HepG2 (cell line): ENCODE measurements around the gene PERP. TPM values are rescaled to one million over a fixed set of nuclear protein-coding genes. Genes with fewer than 3 reads are reported as not detected.

Source experiments
- ATAC-seq: fragments of 200-7000 bp; cut with Tn5 transposase; 3 replicates; pipeline ENCODE4 v1.9.1; 2020; ENCODE audit warnings: mild to moderate bottlenecking, moderate library complexity
- BruUV-seq: library from RNA; stranded (reverse); fragments of 400-500 nt; replicated peaks from 2 replicates; lab custom pipeline; 2021; lab: Mats Ljungman, UMichigan
- CTCF ChIA-PET: fragments of 300-600 bp; formaldehyde crosslinking; extraction: SDS; loops from one replicate; lab custom pipeline; 2021; ENCODE audit warnings: low total read pairs, inconsistent platforms, low intra/inter-chr PET ratio; lab: Yijun Ruan, JAX
- POLR2A ChIA-PET: fragments of 350-600 bp; sonication (Branson Sonifier 250); formaldehyde crosslinking; loops from one replicate; lab custom pipeline; 2020; ENCODE audit warnings: antibody characterized with exemption, inconsistent platforms; lab: Yijun Ruan, JAX
- DNase-seq: peaks from one replicate; pipeline ENCODE4 v3.0.0-alpha.2; 2015; ENCODE audit warnings: low spot score
- FAIRE-seq: peaks from 3 replicates; lab custom pipeline; 2011; peaks lifted over from hg19 to GRCh38; lab: Jason Lieb, UNC
- H2AFZ ChIP-seq: one replicate; pipeline ENCODE4 v1.6.1; 2011; ENCODE audit warnings: low read length, inconsistent platforms
- H3K27ac ChIP-seq: fragments of 300-600 bp; 3 replicates; pipeline ENCODE4 v1.8.0; 2011; ENCODE audit warnings: mixed run types, mild to moderate bottlenecking, mixed read lengths, low read length, inconsistent platforms; ENCODE audit not compliant: insufficient read depth; ENCODE audit errors: extremely low read length
- H3K27me3 ChIP-seq, 2 experiments: fragments of 200-600 bp in 1 of 2; 2 replicates in 1 of 2; 3 replicates in 1 of 2; pipeline versions ENCODE4 v1.6.0 to v1.8.0; 2011; ENCODE audit warnings: low read length in 2 of 2, mild to moderate bottlenecking in 2 of 2, moderate library complexity in 2 of 2, inconsistent platforms in 1 of 2; ENCODE audit not compliant: insufficient read depth in 2 of 2, control insufficient read depth in 1 of 2
- H3K36me3 ChIP-seq, 2 experiments: fragments of 200-600 bp in 1 of 2; replicated peaks in 1 of 2; 2 replicates in 1 of 2; 3 replicates in 1 of 2; pipeline versions ENCODE4 v1.5.1 to v1.8.0; 2011; ENCODE audit warnings: low read length in 2 of 2, inconsistent platforms in 1 of 2; ENCODE audit not compliant: insufficient read depth in 2 of 2, control insufficient read depth in 1 of 2
- H3K4me1 ChIP-seq: 2 replicates; pipeline ENCODE4 v1.5.1; 2012; ENCODE audit warnings: low read length, inconsistent platforms; ENCODE audit not compliant: insufficient read depth
- H3K4me2 ChIP-seq: 2 replicates; pipeline ENCODE4 v1.6.0; 2011; ENCODE audit warnings: low read depth, low read length, inconsistent platforms
- H3K4me3 ChIP-seq, 3 experiments: fragments of 200-600 bp in 1 of 3; sonication (generic), shearing (Covaris generic) in 1 of 3; replicated peaks in 1 of 3; 2 replicates each; pipeline ENCODE4 v1.5.1; 2011 to 2016; ENCODE audit warnings: low read length in 3 of 3, inconsistent platforms in 2 of 3, low read depth in 2 of 3, mild to moderate bottlenecking in 2 of 3, control low read depth in 1 of 3, mixed read lengths in 1 of 3; ENCODE audit not compliant: insufficient read depth in 1 of 3
- H3K79me2 ChIP-seq: one replicate; pipeline ENCODE4 v1.6.1; 2011; ENCODE audit warnings: low read length, inconsistent platforms; ENCODE audit not compliant: insufficient read depth
- H3K9ac ChIP-seq: 2 replicates; pipeline ENCODE4 v1.6.0; 2011; ENCODE audit warnings: mild to moderate bottlenecking, low read depth, low read length, inconsistent platforms; ENCODE audit not compliant: insufficient read depth
- H3K9me3 ChIP-seq: 2 replicates; pipeline ENCODE4 v1.5.1; 2012; ENCODE audit warnings: mild to moderate bottlenecking, low read length
- H4K20me1 ChIP-seq: 2 replicates; pipeline ENCODE4 v1.6.0; 2011; ENCODE audit warnings: inconsistent platforms, mild to moderate bottlenecking, low read length, moderate library complexity; ENCODE audit not compliant: insufficient read depth
- ARNT2 ChIP-seq: sonication (generic); formaldehyde crosslinking; IDR thresholded peaks from 2 replicates; pipeline ENCODE4 v1.8.0; 2022; ENCODE audit warnings: mild to moderate bottlenecking, low read depth, missing genetic modification reagents, moderate library complexity
- ASH2L ChIP-seq: fragments of 300-600, 200-600 bp; sonication (generic); IDR thresholded peaks from 2 replicates; pipeline ENCODE4 v1.7.0; 2017; ENCODE audit warnings: low read depth, mild to moderate bottlenecking, moderate library complexity, mixed read lengths, low read length; ENCODE audit not compliant: insufficient read length
- ATF7 ChIP-seq, 2 experiments: fragments of 450-650 bp in 1 of 2; sonication (generic) in 1 of 2; formaldehyde crosslinking in 1 of 2; IDR thresholded peaks; 2 replicates each; pipeline versions ENCODE4 v1.4.0 to v1.6.1; 2016 to 2020; ENCODE audit warnings: antibody characterized with exemption in 1 of 2, mild to moderate bottlenecking in 1 of 2, missing genetic modification reagents in 1 of 2
- ATM ChIP-seq: fragments of 450-650 bp; IDR thresholded peaks from 2 replicates; pipeline ENCODE4 v1.7.1; 2017; ENCODE audit warnings: mild to moderate bottlenecking, borderline replicate concordance
- CHCHD3 ChIP-seq: sonication (generic); formaldehyde crosslinking; IDR thresholded peaks from 2 replicates; pipeline ENCODE4 v1.8.0; 2022; ENCODE audit warnings: mild to moderate bottlenecking, missing genetic modification reagents, moderate library complexity
- CHD4 ChIP-seq: fragments of 200-600 bp; sonication (generic); IDR thresholded peaks from 2 replicates; pipeline ENCODE4 v1.7.0; 2017; ENCODE audit warnings: mild to moderate bottlenecking, low read length, borderline replicate concordance
- EHMT2 ChIP-seq: fragments of 200-600 bp; sonication (generic); IDR thresholded peaks from 2 replicates; pipeline ENCODE4 v1.7.0; 2017; ENCODE audit warnings: antibody characterized with exemption, low read depth, low read length, borderline replicate concordance
- FOXM1 ChIP-seq: sonication (generic); formaldehyde crosslinking; IDR thresholded peaks from 2 replicates; pipeline ENCODE4 v1.5.0; 2020; ENCODE audit warnings: missing genetic modification reagents
- MAFF ChIP-seq: IDR thresholded peaks from 2 replicates; pipeline ENCODE4 v1.6.1; 2011; ENCODE audit warnings: low read depth, low read length, improper control_type of control experiment
- MAFK ChIP-seq, 2 experiments: IDR thresholded peaks in 1 of 2; conservative IDR thresholded peaks in 1 of 2; 2 replicates each; pipeline ENCODE4 v1.6.1; 2011; ENCODE audit warnings: improper control_type of control experiment in 2 of 2, low read length in 2 of 2
- NAIF1 ChIP-seq: sonication (generic); formaldehyde crosslinking; IDR thresholded peaks from 2 replicates; pipeline ENCODE4 v1.5.0; 2020; ENCODE audit warnings: mild to moderate bottlenecking, missing genetic modification reagents, borderline replicate concordance
- RAD51 ChIP-seq: fragments of 450-650 bp; IDR thresholded peaks from 2 replicates; pipeline ENCODE4 v1.6.1; 2016; ENCODE audit warnings: borderline replicate concordance
- TBP ChIP-seq: sonication (generic); formaldehyde crosslinking; IDR thresholded peaks from 2 replicates; pipeline ENCODE4 v1.5.0; 2020; ENCODE audit warnings: missing genetic modification reagents
- TFE3 ChIP-seq: IDR thresholded peaks from 2 replicates; pipeline ENCODE4 v1.6.1; 2016
- U2AF2 ChIP-seq: fragments of 200-400 bp; formaldehyde crosslinking; IDR thresholded peaks from 2 replicates; pipeline ENCODE4 v1.6.1; 2017; ENCODE audit warnings: low read depth, mild to moderate bottlenecking, low read length
- ZNF205 ChIP-seq: IDR thresholded peaks from 2 replicates; pipeline ENCODE4 v1.6.1; 2018; ENCODE audit warnings: missing biosample characterization, missing genetic modification reagents
- ZNF234 ChIP-seq: sonication (generic); formaldehyde crosslinking; conservative IDR thresholded peaks from 2 replicates; pipeline ENCODE4 v1.5.1; 2020; ENCODE audit warnings: mild to moderate bottlenecking, missing genetic modification reagents
- ZNF253 ChIP-seq: sonication (generic); formaldehyde crosslinking; IDR thresholded peaks from 2 replicates; pipeline ENCODE4 v1.8.0; 2022; ENCODE audit warnings: mild to moderate bottlenecking, missing genetic modification reagents, borderline replicate concordance
- ZNF510 ChIP-seq: sonication (generic); formaldehyde crosslinking; IDR thresholded peaks from 2 replicates; pipeline ENCODE4 v1.4.0; 2020; ENCODE audit warnings: low read depth, mild to moderate bottlenecking, missing genetic modification reagents
- ZNF737 ChIP-seq: sonication (generic); formaldehyde crosslinking; IDR thresholded peaks from 2 replicates; pipeline ENCODE4 v1.5.0; 2020; ENCODE audit warnings: missing genetic modification reagents, mild to moderate bottlenecking, borderline replicate concordance
- WGBS: methylation state at CpG from one replicate; pipeline ENCODE4 v1.1.6; 2017; ENCODE audit warnings: low lambda C conversion rate; 5-methylcytosine and 5-hydroxymethylcytosine counted together
- in situ Hi-C: cut with HindIII; loops from 2 replicates; pipeline ENCODE4 v1.10.0; 2017; ENCODE audit warnings: low pct_unique_long_range_greater_than_20kb; ENCODE audit not compliant: extremely low pct_ligation_motif_present
- intact Hi-C: fragments of 100-400 bp; cut with micrococcal nuclease; formaldehyde crosslinking; loops from one replicate; pipeline ENCODE4 v1.10.0; 2022; ENCODE audit not compliant: unreplicated experiment
- polyA plus RNA-seq, 8 experiments: library from polyadenylated mRNA; depleted of rRNA in 3 of 8; stranded (reverse) in 7 of 8; unstranded in 1 of 8; fragments of >200 nt; fragmentation: Illumina TruSeq in 4 of 8; extraction: Trizol in 4 of 8; gene quantifications; 2 replicates each; pipeline versions ENCODE4 v1.2.1 to v1.2.3, GENCODE V29; 2011 to 2016; ENCODE audit warnings: low read depth in 4 of 8, missing spikeins in 1 of 8, mixed read lengths in 1 of 8; ENCODE audit not compliant: insufficient read depth in 1 of 8
- total RNA-seq, 5 experiments: library from RNA; depleted of rRNA; stranded (reverse); fragments of >200 nt; fragmentation: Illumina TruSeq; extraction: Trizol; gene quantifications; 2 replicates each; pipeline ENCODE4 v1.2.3, GENCODE V29; 2016; ENCODE audit warnings: low read depth in 1 of 5

Gene PERP
- total and polyA plus RNA-seq, 2 of the 13 experiments (the other 11 are each of a cell fraction or from before 2014, with no cell fraction given) = 26.0 to 53.0 TPM

GRCh38 chr6:138078491-138078890 lies 28.7 kb downstream of the PERP start:
- FAIRE-seq = no peak
- no peaks in the 10 kb centered on the region for H3K27me3 ChIP-seq
- no peak overlapping the region for H3K4me3 ChIP-seq
- intact Hi-C loops (no loop called here), in situ Hi-C loops (no loop called here)
- no peaks in the 10 kb centered on the region for H3K36me3 ChIP-seq
- H4K20me1 ChIP-seq = no peaks in the 10 kb centered on the region
- H3K9ac ChIP-seq = no peak overlapping the region
- DNase-seq = no peak
- ChIA-PET CTCF (no interaction called here), POLR2A (interaction anchor here (1.2 kb wide), 1 partner anchor 8 kb away, joined by 3 read pairs; no protein-coding TSS in a partner anchor)
- ATAC-seq = no peak
- WGBS = 48% methylated on average over 2 of the region's 2 CpGs
- no peaks in the 10 kb centered on the region for H3K9me3 ChIP-seq
- no TSS peak for BruUV-seq
- H2AFZ ChIP-seq = no peak overlapping the region
- TF ChIP-seq FOXM1 (no peak), TBP (no peak), TFE3 (CRISPR knock-in tag) (no peak), ATM (no peak), ATF7 (IDR thresholded peaks at IDR 0.05) (peak; percentile 77), ATF7 (CRISPR knock-in tag; IDR thresholded peaks at IDR 0.05) (no peak), EHMT2 (no peak), CHD4 (no peak), ASH2L (no peak), ZNF234 (CRISPR knock-in tag) (no peak), ZNF737 (CRISPR knock-in tag) (no peak), ARNT2 (CRISPR knock-in tag) (no peak), ZNF205 (CRISPR knock-in tag) (no peak), RAD51 (no peak), ZNF510 (CRISPR knock-in tag) (no peak), ZNF253 (CRISPR knock-in tag) (no peak), U2AF2 (no peak), CHCHD3 (no peak), NAIF1 (no peak), MAFK (conservative IDR thresholded peaks at IDR 0.05 in 1 of 2, IDR thresholded peaks at IDR 0.05 in 1 of 2; ENCODE audit: low read length in 2 of 2) (peak; percentile 62 to 83; a peak in 3 of 4 replicates), MAFF (peak; percentile 71)
- H3K4me2 ChIP-seq = no peak overlapping the region
- H3K27ac ChIP-seq = no peak overlapping the region
- H3K79me2 ChIP-seq = no peaks in the 10 kb centered on the region
- H3K4me1 ChIP-seq = no peaks in the 10 kb centered on the region
